Measurements from ENCODE around the gene CD109. TPM values are rescaled to one million over a fixed set of nuclear protein-coding genes. Genes with fewer than 3 reads are reported as not detected.
"Not testable (repeated sequence)": the region's sequence is repeated elsewhere in the genome, so short reads cannot be mapped to it uniquely, and the experiment has no call there.

CD109 gene
- total RNA-seq, 1 donor: 22.1 TPM

DNA sequence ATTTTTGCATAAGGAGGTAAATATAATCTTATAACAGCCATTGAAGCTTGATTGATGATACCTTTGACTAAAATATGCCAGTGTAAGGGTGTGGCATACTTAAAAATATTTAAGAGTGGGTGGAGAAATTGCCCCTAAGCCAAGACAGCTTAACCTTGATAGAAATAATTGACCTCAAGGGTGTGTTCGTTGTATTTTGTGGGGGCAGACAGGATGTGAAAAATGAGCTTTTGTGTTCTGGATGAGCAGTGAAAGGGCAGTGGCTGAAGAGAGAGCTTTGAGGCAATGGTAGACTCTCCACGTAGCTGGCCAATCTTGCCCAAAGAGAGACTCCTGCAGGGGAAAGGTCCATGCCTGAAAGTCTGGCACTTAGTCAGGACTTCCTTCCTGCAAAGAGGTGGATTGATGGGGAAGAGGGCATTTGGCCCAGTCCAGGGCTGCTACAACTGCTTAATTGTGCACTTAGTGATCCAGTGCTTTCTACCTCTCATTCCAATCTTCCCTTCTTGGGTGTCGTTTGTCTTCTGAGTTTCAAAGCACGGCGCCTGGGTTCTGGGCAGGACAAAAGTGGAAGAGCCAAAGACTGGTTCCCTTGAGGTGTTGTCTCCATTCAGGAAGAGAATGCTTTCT, 15.6 kb upstream of the CD109 start:
- no peak for DNase-seq (ENCODE audit: low read depth in 2 of 3, low spot score in 2 of 3)

GRCh38 chr6:73683574-73683973, 12.4 kb upstream of the CD109 start:
- DNase-seq (ENCODE audit: low read depth in 2 of 3, low spot score in 2 of 3): not testable (repeated sequence)

- DNase-seq (ENCODE audit: low read depth in 2 of 3, low spot score in 2 of 3): no peak
Measured at GRCh38 chr6:73688351-73688750, 7.7 kb upstream of the CD109 start.

DNA sequence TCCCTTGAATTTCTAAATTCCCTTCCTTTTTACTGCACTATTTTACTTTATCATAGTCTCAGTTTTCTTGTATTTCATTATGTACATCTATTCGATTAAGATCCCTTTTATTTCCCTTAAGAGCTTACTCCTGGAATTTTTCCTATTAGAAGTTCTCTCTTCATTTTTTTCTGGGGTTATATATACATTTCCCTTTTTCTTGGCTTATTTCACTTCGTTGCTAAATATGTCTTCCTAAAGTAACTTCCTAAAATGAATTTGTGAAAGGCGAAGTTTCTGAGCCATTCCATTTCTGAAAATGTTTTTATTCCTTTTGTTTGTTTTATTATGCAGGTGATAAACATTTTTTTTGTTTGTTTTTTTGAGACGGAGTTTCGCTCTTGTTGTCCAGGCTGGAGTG, 5.9 kb upstream of the CD109 start:
- no peak for DNase-seq (ENCODE audit: low read depth in 2 of 3, low spot score in 2 of 3)

DNA sequence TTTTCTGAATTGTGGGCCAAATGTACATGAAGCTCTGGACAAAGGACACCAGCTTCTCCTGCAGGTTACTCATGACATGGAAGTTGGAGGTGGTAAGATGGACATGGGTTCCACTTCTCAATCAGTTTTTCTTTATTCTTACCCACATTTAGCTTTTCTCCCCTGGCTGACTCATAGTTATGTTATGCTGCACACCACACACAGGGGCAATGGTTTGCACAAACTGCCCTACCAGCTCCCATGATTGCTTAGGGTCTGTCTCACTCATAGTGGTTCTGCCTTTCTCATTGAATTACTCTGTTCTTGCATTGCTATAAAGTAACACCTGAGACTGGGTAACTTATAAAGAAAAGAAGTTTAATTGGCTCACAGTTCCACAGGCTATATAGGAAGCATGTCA, 4.5 kb upstream of the CD109 start:
- DNase-seq (ENCODE audit: low read depth in 2 of 3, low spot score in 2 of 3): no peak

- DNase-seq (ENCODE audit: low read depth in 2 of 3, low spot score in 2 of 3): peak in 2 of 3 donors; percentile 52 to 56
Measured at GRCh38 chr6:73694711-73695411, 1.1 kb upstream of the CD109 start.

DNA sequence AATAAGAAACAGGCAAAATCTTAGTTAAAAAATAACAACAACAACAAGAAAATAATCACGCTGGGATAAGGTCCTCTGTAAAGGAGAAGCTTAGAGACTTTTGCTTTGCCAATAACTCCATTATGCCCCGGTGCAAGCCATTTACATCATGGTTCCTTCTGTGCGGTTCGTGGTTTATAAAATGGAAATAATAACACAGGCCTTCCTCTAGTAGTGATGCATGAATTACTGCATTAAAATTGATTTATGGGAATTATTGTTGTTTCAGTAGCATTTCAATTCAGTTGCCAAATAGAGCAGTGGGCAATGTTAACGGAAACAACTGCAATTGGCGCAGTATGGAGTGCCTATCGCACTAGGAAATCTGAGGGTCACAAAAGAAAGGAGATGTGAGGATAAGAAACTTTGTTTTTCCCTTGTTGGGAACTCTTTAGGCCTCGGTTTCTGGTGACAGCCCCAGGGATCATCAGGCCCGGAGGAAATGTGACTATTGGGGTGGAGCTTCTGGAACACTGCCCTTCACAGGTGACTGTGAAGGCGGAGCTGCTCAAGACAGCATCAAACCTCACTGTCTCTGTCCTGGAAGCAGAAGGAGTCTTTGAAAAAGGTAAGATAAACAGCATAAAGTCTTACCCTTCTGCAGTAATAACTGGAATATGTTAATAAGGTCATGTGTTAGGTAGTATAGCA, 1.1 kb downstream of the CD109 start:
- DNase-seq (ENCODE audit: low read depth in 2 of 3, low spot score in 2 of 3): peak in 2 of 3 donors; percentile 29 to 58

- peak in 1 of 3 donors; percentile 53 for DNase-seq (ENCODE audit: low read depth in 2 of 3, low spot score in 2 of 3)
Measured at GRCh38 chr6:73699676-73700459, 3.9 kb downstream of the CD109 start.

DNA sequence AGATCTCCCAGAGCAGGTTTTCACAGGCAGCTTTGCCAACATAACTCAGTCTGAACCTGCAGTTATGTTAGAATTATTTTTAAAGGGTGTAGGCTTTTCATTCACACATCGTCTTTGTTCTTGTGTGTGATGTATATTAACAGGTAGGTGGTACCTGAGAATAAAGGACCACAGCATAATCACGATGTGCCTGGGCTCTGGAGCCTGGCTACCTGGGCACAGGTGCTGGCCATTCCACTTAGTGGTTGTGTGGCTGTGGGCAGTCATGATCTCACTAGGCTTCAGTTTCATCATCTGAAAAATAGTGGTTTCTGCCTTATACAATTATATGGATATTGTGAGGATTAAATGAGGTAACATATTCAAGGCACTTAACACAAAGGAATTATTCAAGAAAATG, 6.4 kb downstream of the CD109 start:
- DNase-seq (ENCODE audit: low read depth in 2 of 3, low spot score in 2 of 3): no peak

GRCh38 chr6:73703466-73703865, 7.5 kb downstream of the CD109 start:
- DNase-seq (ENCODE audit: low read depth in 2 of 3, low spot score in 2 of 3): no peak

GRCh38 chr6:73704260-73704659, 8.3 kb downstream of the CD109 start:
- no peak for DNase-seq (ENCODE audit: low read depth in 2 of 3, low spot score in 2 of 3)

GRCh38 chr6:73704798-73705197, 8.8 kb downstream of the CD109 start:
- no peak for DNase-seq (ENCODE audit: low read depth in 2 of 3, low spot score in 2 of 3)

DNA sequence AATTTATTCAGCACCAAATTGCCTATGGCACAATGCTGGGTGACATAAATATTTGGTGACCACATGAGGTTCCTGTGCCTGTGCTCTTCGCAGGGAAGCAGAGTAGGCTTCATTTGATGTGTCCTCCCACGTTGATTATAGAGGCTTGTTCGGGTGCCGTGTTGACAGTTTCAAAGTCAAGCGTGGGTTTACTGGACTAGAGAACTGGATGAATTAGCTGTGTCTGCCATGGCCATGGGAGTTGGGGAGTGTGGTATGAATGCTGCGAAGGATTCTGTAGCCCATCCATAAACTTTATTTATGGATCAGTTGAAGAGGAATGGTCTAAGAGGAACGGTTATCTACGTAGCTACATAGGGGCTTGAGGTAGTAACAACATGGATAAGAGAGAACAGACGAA, 11.0 kb downstream of the CD109 start:
- DNase-seq (ENCODE audit: low read depth in 2 of 3, low spot score in 2 of 3): no peak

GRCh38 chr6:73710470-73710869, 14.5 kb downstream of the CD109 start:
- DNase-seq (ENCODE audit: low read depth in 2 of 3, low spot score in 2 of 3): peak in 2 of 3 donors; percentile 35 to 49

GRCh38 chr6:73710948-73711347, 14.9 kb downstream of the CD109 start:
- no peak for DNase-seq (ENCODE audit: low read depth in 2 of 3, low spot score in 2 of 3)

GRCh38 chr6:73712535-73713173, 16.7 kb downstream of the CD109 start:
- DNase-seq (ENCODE audit: low read depth in 2 of 3, low spot score in 2 of 3): no peak

GRCh38 chr6:73713426-73714147, 17.6 kb downstream of the CD109 start:
- DNase-seq (ENCODE audit: low read depth in 2 of 3, low spot score in 2 of 3): peak in 2 of 3 donors; percentile 95 to 99

DNA sequence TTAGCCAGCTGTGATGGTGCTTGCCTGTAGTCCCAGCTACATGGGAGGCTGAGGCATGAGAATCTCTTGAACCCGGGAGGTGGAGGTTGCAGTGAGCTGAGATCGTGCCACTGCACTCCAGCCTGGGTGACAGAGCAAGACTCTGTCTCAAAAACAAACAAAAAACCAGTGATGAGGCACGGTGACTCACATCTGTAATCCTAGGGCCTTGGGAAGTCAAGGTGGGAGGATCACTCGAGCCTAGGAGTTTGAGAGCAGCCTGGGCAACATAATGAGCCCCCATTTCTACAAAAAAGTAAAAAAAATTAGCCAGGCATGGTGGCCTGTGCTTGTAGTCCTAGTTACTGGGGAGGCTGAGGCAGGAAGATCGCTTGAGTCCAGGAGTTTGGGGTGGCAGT, 19.1 kb downstream of the CD109 start:
- not testable (repeated sequence) for DNase-seq (ENCODE audit: low read depth in 2 of 3, low spot score in 2 of 3)

DNA sequence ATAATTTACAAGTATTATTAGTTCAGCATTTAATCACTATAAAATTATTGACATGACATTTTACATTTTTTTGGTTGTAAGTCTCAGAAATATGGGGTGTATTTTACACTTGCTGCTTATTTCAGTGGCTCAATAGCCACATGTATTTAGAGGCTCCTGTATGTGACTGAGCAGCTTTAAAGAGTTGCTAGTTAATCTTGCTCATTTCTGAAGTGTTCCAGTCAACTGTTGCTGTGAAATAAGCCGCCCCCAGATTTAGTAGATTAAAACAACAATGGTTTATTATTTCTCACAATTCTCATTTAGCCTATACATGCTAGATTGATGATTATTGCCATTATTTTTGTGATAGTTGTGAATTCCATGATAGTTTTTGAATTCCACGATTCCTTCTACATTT, 23.0 kb downstream of the CD109 start:
- DNase-seq (ENCODE audit: low read depth in 2 of 3, low spot score in 2 of 3): no peak
